Subcutaneous preadipocyte (primary cell): ENCODE measurements around the gene TMEM11. TPM values are rescaled to one million over a fixed set of nuclear protein-coding genes. Genes with fewer than 3 reads are reported as not detected.

ENCODE experiments used
- small RNA-seq: library from RNA; depleted of rRNA; stranded (forward); fragments of <200 nt; gene quantifications from one replicate; pipeline ENCODE3, GENCODE V24; 2012
- total RNA-seq: library from RNA; depleted of rRNA; stranded (reverse); fragments of >200 nt; gene quantifications from 2 replicates; pipeline ENCODE4 v1.2.3, GENCODE V29; 2012

The TMEM11 gene
- 16.2 and 18.4 TPM in 2 replicates for total RNA-seq

DNA sequence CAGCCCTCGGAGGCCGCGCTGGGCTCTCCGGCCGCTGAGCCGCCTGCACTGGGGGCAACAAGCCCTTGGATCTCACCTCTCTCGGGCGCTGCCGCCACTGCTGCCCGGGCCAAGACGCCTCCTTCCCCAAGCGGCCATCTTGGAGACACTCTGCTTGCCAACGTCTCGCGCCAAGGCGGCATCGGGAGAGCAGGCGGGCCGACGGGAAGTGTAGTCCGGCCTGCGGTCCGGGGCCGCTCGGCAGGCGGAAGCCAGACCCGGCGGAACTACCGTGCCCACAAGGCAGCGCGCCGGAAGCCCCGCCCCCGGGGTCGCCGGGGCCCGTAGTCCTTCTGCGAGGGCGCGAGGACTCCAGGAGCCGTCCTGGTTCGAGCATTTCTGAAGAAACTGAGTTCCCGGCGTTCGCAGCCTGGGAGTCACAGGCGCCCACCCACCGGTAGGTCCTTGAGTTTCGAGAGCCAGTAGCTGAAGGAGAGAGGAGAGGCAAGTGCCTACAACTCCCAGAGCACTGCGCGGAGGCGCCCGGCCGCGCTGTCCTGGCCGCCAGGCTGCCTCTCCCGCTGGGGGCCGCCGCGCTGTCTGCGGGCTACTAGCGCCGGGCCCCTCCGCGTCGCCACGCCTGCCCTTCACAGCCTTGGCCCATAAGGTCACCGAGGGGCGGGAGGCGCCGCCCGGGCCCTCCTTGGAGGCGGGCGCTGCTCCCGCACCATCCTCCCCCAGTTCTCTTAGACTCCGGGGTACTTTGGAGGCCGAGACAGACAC lies at the start of gene TMEM11:
TSS of gene TMEM11 (minus strand) at position 147 of the 762 bp plus-strand sequence. CDS start at position 138, 9 bp downstream.

DNA sequence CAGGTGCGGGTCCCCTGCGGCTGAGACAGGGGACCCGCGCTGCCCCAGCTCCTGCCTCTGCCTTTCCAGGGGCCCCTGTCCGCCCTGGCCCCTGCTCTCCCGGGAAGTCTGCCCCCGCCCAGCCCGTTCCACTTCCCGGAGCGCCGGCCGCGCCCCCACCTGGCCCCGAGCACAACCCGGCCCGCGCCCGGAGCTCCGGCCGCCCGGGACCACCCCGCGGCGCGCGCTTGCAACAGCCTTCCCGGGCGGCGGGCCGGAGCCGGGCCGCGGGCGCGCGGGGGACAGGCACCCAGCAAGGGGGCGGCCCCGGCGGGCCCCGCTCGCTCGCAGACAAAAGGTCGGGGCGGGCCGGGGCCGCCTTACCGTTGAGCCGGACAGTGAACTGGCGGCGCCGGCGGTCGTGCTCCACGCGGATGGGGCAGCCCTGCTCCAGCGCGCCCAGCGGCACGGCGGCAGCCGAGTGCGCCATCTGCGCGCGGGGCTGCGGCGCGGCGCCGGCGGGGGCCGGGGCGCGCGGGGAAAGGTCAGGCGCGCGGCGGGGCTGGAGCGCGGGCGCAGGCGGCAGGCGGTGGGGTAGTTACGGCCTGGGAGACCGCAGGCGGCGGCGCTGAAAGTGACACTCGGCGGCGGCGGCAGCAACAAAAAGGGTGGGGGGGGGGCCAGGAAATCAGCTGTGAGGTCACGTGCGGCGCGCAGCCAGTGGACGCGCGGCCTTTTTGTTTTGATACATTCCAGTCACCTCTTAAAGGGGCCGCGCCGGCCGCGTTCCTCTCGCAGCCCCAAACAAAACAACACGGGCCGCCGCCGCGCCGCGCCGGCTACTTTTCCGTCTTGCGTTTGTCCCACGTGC lies 39.1 kb upstream of the TMEM11 start, which contains the start of gene NATD1:
TSS of gene NATD1 (minus strand) at position 615 of the 850 bp plus-strand sequence. CDS start at position 469, 146 bp downstream.

Small RNA genes lying within 50 kb of the gene (small RNA-seq; reads per million reads assigned to genes)
- gene RN7SL426P, result not detected

Other genes starting within 250 kb of the TMEM11 start
- 203 and 240 TPM in 2 replicates for gene USP22, start 171.2 kb downstream of the TMEM11 start, total RNA-seq
- gene DHRS7B, start 87.2 kb downstream of the TMEM11 start, total RNA-seq, result 14.1 and 18.0 TPM in 2 replicates
- gene NATD1, start 39.2 kb upstream of the TMEM11 start, total RNA-seq, result 2.0 and 3.3 TPM in 2 replicates
- gene MAP2K3, start 70.5 kb upstream of the TMEM11 start, total RNA-seq, result 21.7 and 36.8 TPM in 2 replicates
- 0.39 and 1.8 TPM in 2 replicates for gene KCNJ12, start 162.2 kb upstream of the TMEM11 start, total RNA-seq